Suppressor macrophage (primary cell): ENCODE results near the gene CDC25A.

ENCODE experiments used
- DNase-seq, 4 experiments: peaks; one replicate each; pipeline ENCODE4 v3.0.0-alpha.2; 2020 to 2022

CDC25A gene

GRCh38 chr3:48194446-48195071, 6.3 kb upstream of the CDC25A start:
- peak; percentile 69 to 79 (median 78) for DNase-seq

- DNase-seq: no peak
Measured at GRCh38 chr3:48190911-48191310, 2.7 kb upstream of the CDC25A start.

GRCh38 chr3:48189321-48189720, 1.1 kb upstream of the CDC25A start:
- DNase-seq: no peak

- DNase-seq: peak in 3 of 4 experiments; percentile 21 to 74 (median 54)
Measured at GRCh38 chr3:48187579-48188265, 495 bp downstream of the CDC25A start.

- DNase-seq: no peak
Measured at GRCh38 chr3:48187301-48187578, 977 bp downstream of the CDC25A start.

- DNase-seq: no peak
Measured at GRCh38 chr3:48186631-48187300, 1.5 kb downstream of the CDC25A start.

- no peak for DNase-seq
Measured at GRCh38 chr3:48185129-48185528, 3.1 kb downstream of the CDC25A start.

- DNase-seq: no peak
Measured at GRCh38 chr3:48184299-48184698, 3.9 kb downstream of the CDC25A start.

- no peak for DNase-seq
Measured at GRCh38 chr3:48180531-48181253, 7.5 kb downstream of the CDC25A start.

- DNase-seq: no peak
Measured at GRCh38 chr3:48180021-48180420, 8.2 kb downstream of the CDC25A start.

- no peak for DNase-seq
Measured at GRCh38 chr3:48178072-48178471, 10.1 kb downstream of the CDC25A start.

GRCh38 chr3:48157950-48158376, 30.3 kb downstream of the CDC25A start:
- peak; percentile 61 to 82 (median 70) for DNase-seq

- no peak for DNase-seq
Measured at GRCh38 chr3:48157202-48157840, 30.9 kb downstream of the CDC25A start.

- no peak for DNase-seq
Measured at GRCh38 chr3:48156163-48156562, 32.1 kb downstream of the CDC25A start.

- DNase-seq: no peak
Measured at GRCh38 chr3:48155122-48155521, 33.1 kb downstream of the CDC25A start.

GRCh38 chr3:48151807-48152427, 36.3 kb downstream of the CDC25A start:
- DNase-seq: peak in 2 of 4 experiments; percentile 17 to 28

- peak; percentile 33 to 78 (median 59) for DNase-seq
Measured at GRCh38 chr3:48151058-48151806, 37.0 kb downstream of the CDC25A start.

GRCh38 chr3:48143992-48144391, 44.2 kb downstream of the CDC25A start:
- DNase-seq: peak in 1 of 4 experiments; percentile 15

GRCh38 chr3:48143567-48143966, 44.6 kb downstream of the CDC25A start:
- no peak for DNase-seq

- no peak for DNase-seq
Measured at GRCh38 chr3:48142316-48142870, 45.8 kb downstream of the CDC25A start.

GRCh38 chr3:48141604-48142137, 46.5 kb downstream of the CDC25A start:
- no peak for DNase-seq
